WTC11 (cell line): ENCODE data around the gene CD40.

Experiments used
- CREB1 ChIP-seq: sonication (generic); formaldehyde crosslinking; IDR thresholded peaks from 2 replicates; pipeline ENCODE4 v1.8.0; 2023; ENCODE audit warnings: mild to moderate bottlenecking, missing genetic modification reagents
- JUN ChIP-seq: sonication (generic); formaldehyde crosslinking; IDR thresholded peaks from 2 replicates; pipeline ENCODE4 v1.8.0; 2023; ENCODE audit warnings: mild to moderate bottlenecking, missing genetic modification reagents
- NR1H2 ChIP-seq: sonication (generic); formaldehyde crosslinking; IDR thresholded peaks from 2 replicates; pipeline ENCODE4 v1.9.0; 2021; ENCODE audit warnings: mild to moderate bottlenecking, moderate library complexity, missing genetic modification reagents
- TF ChIP-seq, protein P1 (sequence below): fragments of 200-600 bp; IDR thresholded peaks from 2 replicates; pipeline ENCODE4 v1.8.0; 2022; ENCODE audit warnings: antibody characterized with exemption

DNA sequence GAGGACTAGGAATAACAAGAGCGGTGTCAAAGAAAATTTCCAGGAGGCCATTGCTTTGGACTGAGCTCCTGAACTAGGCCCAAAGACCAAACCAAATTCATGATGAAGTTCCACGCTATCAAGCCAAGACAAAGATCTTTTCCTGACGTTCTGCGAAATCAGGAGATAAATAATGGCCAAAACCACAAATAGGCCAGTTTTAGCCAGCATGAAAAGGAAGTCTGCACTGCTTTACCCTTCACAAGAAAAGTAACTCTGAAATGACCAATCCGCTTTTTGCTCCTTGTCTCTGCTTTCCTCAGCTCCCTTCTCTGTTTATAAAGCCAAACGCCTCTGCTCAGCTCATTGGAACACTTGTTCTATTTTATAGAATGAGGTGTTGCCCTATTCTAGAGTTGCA, 35.0 kb upstream of the CD40 start:
- TF ChIP-seq NR1H2 (CRISPR knock-in tag) (no peak), CREB1 (CRISPR knock-in tag) (no peak), JUN (no peak)
- TF ChIP-seq, protein P1, sequence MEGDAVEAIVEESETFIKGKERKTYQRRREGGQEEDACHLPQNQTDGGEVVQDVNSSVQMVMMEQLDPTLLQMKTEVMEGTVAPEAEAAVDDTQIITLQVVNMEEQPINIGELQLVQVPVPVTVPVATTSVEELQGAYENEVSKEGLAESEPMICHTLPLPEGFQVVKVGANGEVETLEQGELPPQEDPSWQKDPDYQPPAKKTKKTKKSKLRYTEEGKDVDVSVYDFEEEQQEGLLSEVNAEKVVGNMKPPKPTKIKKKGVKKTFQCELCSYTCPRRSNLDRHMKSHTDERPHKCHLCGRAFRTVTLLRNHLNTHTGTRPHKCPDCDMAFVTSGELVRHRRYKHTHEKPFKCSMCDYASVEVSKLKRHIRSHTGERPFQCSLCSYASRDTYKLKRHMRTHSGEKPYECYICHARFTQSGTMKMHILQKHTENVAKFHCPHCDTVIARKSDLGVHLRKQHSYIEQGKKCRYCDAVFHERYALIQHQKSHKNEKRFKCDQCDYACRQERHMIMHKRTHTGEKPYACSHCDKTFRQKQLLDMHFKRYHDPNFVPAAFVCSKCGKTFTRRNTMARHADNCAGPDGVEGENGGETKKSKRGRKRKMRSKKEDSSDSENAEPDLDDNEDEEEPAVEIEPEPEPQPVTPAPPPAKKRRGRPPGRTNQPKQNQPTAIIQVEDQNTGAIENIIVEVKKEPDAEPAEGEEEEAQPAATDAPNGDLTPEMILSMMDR, result no peak
